Activated CD8-positive, alpha-beta memory T cell treated with anti-CD3 and anti-CD28 coated beads, Interleukin-2, amount 50 U/mL, for 24 hours (primary cell): Measurements from ENCODE around the gene GABRR3.
"Not testable (repeated sequence)": the region's sequence is repeated elsewhere in the genome, so short reads cannot be mapped to it uniquely, and the experiment has no call there.

Source experiments
- DNase-seq: peaks from one replicate; pipeline ENCODE4 v3.0.0-alpha.2; 2020; ENCODE audit errors: extremely low read depth

GABRR3 gene

DNA sequence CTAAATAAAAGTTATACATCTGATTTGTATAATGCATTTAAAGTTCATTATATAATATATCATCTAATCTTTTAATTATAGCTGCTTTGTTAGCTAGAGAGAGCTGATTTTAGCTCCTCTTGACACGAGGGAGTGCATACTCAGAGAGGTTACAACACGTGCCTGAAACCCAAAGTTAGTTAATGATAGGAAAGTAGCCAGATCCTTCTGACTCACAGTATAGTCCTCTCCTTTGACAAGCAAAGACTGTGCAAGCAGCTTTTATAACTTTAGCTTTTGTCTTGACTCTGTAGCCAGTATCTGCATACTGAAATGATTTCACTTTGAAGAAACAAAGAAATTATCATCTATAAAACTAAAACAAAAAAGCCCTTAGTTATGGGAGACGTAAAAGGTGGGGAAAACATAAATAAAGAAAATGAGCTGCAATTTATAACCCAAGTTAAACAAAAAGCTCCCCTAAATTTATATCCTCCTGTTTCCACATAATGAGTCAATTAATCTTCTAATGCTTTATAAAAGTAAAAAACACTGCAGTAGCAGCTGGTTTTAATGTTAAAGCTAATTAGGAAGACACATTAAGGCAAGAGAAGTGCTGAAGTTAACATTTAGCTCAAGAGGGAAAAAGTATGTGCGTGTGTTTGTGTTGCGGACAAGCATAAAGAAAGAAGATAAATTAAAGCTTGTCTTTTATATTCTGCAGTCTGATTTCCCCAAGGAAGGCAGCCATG lies 13.1 kb downstream of the GABRR3 start:
- no peak for DNase-seq

DNA sequence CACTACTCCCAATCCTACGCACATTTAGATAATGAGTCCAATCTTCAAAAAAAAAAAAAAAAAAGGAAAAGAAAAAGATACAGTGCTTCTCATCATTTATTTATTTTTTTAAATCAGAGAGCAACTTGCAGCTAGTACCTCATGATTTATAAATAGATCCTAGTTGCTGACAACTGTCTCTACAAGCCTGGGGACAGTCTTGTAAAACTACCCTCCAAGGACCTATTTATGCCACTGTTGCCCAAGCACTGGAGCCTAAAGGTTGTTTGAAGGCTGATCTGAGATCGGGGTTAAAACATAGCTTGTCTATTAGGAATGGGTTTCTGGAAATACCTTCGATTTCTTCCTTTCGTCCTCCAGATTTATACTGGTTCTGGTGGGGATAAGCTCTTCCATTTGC lies 14.7 kb downstream of the GABRR3 start:
- DNase-seq: no peak

DNA sequence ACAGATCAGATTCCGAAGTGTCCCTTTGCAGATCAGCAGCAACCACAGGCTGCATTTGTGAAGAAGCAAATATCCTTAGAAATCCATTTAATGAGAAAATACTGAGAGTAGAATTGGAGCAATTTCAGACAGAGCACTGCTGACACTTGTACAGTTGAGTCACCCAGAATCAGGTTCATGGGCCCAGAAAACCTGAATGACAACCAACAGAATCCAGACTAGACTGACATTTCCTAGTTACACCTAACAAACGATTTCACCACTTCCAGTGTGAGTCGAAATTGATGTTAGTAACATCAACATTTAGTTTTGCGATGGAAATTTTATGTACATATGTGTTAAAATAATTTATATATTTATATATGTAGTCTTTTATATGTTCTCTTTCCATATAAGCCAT lies 16.8 kb downstream of the GABRR3 start:
- DNase-seq: no peak

DNA sequence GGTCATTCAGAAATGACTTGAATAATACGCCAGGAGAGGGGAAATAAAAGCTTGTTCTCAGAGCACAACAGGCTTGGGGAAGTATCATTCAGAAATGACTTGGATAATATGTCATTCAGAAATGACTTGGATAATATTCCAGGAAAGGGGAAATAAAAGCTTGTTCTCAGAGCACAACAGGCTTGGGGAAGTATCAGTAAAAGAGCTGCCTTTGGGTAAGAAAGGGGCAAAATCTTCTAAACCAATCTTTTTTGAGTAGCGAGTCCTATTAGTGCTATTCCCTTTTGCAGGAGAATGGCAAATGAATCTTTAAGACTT lies 20.9 kb downstream of the GABRR3 start:
- no peak for DNase-seq

DNA sequence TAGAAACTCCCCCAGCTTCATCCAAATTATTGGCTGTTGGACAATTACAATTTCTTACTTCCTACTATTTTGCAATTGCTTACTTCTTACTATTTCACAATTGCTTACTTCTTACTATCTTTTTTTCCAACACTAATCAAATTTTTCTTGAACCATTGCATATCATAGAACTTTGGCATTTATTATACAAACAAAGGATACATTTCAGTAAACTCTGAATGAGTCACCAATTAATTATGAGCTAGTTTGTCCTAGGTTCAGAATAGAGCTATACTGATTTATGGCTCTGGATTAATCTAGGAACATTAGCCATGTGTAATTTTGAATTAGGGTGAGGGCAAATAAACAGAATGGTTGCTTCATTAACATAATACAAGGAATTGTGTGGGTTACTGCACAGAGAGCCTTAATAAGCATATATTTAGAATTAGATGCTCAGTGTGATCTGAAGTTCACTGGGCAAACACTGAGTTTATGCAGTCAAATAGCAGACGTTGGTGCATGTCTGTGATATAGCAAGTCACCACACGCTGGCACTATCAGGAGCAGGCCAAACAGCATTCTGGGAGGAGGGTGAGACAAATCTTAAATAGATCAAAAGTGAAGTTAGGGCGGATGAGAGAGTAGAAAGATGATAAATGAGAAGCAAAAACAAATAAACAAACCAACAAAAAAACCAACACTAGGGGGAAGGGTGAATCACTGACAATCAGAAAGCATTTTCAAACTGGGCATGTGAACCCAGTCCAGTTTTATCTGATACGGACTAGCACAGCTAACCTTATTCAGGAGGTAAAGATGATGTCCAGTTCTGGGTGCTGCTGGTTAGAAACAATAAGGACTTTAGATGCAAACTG lies 21.5 kb downstream of the GABRR3 start:
- DNase-seq: no peak

DNA sequence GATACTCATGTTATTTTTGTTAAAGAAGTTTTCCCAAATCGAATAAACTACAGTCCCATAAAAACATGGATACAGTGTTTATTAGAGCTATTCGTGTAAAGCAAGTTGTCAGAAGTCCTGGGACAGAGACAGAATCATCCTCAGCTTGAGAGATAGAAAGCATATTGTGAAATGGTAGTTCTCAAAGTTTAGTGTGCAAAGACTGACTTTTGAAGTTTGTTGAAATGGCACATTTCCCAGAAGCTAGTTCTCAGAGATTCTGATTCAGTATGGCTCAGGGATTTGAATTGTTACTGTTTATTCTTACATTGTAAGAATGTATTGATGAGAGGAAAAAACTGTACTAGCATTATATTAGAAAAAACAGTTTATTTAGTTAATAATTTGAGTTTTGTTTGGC lies 22.1 kb downstream of the GABRR3 start:
- no peak for DNase-seq

DNA sequence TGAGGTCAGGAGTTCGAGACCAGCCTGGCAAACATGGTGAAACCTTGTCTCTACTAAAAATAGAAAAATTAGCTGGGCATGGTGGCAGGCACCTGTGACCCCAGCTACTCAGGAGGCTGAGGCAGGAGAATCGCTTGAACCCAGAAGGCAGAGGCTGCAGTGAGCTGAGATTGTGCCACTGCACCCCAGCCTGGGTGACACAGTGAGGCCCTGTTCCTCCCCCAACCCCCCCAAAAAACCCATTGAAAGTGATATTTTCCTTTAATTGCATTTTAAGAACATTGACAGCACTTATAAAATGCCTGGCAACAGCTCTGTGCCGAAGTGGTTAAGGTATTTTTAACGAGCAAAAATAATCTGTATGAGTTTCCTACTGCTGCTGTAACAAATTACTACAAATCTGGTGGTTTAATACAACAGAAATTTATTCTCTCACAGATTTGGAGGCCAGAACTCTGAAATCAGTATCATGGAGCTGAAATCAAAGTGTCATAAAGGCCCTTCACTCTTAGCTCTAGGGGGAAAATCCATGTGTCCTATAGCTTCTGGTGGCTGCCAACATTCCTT lies 24.1 kb downstream of the GABRR3 start:
- DNase-seq: not testable (repeated sequence)

DNA sequence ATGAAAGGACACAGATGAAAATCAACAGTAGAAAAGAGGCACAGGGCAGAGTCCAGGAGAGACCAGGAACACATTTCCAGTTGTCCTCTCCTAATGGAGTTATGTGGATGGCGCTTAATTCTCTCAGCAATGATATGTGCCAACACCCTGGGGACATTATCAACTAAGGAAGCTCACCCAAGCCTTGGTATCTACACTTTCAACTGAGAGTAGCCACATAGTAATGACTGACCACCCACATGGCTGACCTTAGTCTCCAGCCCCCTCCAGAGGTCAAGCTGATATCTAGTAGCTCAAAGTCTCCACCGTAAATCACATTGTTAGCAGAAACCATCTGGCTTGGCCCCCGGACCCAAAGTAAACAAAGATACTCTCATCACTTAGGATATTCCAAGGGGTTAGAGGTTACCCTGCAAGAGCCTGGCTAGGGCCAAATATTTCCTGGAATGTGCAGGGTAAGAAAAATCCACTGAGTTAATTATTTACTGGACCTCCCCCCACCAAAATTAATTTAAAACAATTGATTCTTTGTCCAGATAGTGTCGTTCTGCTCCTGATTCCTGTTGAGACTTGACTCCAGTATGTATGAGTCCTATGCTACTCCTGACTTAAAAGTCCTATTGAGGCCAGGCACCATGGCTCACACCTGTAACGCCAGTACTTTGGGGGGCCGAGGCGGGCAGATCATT lies 24.8 kb downstream of the GABRR3 start:
- no peak for DNase-seq

DNA sequence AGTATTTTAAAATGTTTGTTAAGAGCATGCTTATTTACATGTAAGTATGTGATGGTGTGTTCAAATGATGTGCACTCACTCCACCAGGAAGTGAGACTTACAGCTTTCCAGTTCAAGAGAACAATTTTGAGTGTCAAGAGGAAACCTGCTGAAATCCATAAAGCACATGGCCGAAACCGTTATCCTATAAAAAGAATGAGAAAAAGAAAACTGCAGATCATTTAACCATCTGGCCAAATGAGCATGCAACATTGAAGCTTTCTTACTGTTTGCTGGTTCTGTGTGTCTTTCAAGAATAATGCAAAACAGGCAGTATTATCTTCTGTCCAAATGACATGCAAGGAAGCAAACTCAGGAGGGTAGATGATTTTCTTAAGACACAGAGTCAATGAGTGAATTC lies 26.3 kb downstream of the GABRR3 start:
- DNase-seq: no peak

DNA sequence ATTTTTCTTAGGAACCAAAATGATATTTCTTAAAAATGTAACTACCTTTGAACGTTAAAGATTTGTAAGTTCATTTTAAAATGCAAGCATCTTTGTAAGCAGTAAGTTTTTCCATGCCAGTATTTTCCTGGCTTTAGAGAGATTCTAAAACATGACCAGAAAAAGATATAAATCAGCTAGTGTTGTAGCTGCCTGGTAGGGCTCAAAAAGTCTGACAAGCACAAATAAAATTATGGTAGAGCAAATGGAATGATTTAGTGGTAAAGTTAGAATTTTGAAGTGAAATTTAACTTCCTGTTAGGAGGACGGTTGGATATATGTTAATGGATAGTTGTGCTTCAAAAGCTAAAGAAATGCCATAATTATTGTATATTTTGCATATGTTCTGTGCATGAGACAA lies 29.7 kb downstream of the GABRR3 start:
- no peak for DNase-seq

DNA sequence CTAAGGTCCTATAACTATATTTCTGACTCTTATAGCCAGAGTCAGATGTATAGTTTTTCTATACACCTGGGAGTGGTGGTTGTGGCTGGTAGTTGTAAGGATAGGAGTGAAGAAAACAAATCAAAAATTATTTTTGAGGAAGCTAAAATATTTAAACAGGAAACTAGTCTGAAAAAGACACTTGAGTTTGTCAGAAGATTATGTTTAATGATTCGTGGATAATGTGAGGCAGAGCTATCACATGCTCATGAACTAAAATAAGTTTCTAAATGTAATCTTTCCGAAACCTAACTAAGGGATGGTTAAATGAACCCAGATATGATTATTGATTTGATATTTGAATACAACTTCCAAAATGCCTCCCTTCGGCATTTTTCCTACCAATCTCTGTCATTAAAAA lies 30.4 kb downstream of the GABRR3 start:
- DNase-seq: no peak

DNA sequence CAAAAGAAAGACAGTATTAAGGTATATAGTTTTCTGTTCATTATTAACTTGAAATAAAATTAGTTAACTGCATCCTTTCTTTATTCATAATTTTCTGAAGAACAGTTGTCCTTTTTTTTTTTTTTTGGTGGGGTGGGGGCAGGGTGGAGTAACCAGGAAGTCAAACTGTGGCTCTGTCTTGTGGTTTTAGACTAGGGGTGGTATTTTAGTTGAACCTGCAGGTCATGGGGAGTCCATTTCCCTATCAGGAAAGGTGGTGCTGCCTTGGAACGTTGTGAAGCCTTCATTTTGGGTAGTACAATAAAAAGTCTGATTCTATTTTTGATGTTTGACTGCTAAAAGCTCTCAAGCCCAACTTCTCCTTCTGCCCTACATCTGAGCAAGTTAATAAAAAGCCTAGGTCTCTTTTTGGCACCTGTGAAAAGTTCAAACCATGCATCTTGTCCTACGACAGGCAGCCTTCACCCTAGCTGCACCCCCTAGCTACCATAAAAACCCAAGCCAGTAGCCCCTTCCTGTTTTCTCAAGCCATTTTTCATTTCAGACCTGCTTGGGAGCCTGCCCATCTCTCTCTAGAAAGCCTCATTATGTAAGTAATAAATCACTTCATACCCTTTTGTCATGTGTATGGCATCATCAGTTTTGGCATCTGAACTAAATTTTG lies 31.7 kb downstream of the GABRR3 start:
- DNase-seq: no peak

DNA sequence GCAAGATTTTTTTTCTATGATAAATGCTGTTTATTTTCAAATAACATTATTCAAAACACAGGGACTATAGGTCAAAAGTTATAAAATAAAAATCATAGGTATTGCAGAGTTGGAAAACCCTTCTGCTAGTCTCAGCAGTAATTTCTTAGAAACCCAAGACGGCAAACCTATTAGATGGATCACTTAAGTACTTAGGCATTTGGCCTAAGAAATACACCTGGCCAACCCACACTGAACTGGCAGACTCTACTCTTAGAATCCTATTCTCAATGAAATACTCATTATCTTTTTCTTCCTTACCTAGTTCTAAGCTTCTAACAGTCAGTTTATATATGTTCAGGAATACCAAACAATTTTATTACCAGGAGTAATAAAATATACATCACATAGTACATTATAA lies 32.4 kb downstream of the GABRR3 start:
- DNase-seq: no peak

DNA sequence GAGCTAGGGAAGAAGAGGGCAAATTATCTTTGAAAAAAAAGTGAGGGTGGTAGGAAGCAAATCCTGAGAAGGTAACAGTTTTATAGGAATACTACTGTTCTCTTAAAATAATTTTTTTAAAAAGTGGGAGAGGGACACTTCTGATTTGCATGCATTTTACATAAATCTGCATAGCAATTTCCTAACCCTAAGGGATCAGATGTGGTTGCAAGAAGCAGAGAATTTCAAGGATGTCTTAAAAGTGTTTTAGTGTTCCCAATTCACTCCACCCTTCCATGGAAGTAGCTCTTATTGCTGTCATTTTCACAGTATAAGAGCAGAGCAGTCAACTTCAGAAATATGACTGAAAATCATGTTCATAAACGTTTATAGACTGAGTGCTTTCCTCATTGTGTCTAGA lies 35.1 kb downstream of the GABRR3 start:
- no peak for DNase-seq

DNA sequence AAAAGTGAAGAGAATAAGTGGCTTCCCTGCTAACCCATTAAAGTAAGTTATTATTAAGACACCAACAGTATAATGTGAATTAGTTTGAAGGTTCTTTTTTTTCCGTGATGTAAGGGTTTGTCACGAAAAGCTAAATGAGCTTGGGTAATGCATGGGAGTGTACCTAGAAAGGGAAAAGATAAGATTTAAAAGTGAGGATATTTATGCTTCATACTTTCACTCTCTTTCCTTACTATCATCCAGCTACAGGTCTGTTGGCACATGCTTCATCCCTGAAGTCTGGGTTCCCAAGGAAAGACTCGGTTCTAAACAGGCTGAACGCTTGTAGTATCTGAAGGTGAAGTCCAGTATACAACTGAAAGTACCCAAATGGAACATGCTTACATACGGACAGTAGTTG lies 36.0 kb downstream of the GABRR3 start:
- no peak for DNase-seq

DNA sequence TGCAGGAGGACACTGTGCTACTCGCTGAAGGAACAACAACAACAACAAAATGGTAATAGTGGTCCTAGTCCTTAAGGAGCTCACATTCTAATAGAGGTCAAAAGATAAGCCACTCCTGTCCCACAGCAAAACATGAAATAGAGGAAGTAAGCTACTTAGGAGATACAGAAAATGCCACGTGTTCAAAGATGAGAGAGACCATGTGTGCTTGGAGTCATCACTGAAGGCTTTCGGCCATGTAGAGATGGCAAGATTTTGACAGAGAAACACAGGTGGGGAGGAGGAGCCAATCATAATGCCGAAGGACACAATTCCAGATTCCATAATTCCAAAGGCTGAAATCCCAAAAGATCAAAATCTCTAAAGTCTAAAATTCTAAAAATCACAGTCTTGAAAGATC lies 38.1 kb downstream of the GABRR3 start:
- no peak for DNase-seq

DNA sequence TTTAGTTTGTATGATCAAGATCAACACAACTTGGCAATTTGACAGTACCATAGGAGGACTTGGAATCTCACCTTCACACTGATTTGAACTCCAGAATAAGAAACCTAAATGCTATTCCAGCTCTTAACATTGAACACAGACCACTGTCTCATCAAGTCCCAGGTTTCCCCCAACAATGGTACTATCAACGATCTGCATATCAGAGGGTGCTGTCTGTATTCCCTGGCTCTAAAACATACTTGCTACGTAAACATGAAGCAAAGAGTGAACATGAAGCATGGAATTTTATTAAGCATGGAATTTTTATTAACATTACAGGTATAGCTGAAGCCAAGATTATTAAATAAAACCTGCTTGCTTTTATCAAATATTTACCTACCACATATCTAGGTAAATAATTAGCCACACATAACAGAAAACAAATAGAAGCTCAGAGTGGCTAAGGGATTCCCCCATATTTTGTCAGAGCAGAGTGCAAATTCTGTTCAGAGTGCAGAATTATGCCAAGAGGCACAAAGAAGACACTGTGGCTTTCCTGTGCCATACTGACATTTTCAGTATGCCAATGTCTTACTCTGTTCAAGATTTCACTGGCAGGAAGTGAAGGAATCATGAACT lies 40.7 kb downstream of the GABRR3 start:
- no peak for DNase-seq

DNA sequence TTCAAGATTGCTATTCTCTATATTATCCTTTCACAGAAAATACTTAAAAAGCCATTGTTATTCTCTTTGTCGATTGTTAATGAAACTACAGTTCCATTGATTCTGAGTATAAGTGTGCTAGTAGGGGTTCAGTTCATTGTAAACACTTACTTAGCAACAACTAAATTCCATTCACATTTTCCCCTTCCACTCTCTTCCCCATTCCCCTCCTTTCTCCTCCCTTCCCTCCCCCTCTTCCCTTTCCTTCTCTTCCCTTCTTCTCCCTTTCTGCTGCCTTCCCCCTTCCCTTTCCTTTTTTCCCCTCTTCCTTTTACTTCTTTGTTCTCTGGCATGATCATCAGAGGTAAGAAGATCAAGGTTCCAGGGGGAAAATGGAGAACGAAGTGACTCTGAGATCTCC lies 41.6 kb downstream of the GABRR3 start:
- DNase-seq: no peak

DNA sequence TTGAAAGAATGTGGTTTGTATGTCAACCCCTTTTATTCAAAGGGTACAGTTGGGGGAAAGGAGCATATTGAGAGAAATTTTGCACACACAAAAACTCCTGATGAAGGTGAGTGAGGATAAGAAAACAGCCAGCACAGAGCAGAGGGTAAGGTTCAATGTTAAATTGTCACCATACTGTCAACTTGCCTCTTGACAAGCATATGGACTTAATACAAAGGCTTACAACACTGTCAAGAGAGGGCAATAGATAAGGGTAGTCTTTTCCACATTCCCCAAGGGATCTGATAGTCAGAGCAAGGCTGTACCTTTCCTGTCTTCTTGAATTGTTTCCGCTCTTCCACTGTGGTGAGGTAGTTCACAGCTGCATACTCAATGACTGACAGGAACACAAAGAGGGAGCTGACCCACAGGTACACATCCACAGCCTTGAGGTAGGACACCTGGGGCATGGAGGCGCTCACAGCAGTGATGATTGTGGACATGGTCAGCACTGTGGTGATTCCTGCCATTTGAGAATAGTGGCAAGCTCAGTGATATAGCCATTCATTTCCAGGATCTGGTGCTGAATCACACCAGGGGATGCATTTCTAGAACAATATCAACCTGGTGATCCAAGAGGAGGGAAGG lies 42.5 kb downstream of the GABRR3 start:
- DNase-seq: no peak

DNA sequence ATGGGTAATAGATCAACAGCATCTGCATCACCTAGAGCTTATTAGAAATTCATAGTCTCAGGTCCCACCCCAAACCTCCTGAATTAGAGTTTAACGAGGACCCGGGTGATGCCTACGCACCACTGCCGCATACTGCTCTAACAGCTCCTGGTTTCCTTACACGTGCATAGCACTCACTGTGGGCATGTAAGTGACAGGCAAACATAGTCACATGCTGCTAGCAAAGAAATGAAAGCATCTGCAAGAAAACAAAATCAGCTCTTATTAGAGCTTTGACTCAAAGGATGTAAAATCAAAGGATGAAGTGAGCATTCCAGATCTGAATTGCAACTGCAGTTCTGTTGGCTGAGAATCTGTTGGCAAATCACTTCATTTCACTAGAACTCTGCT lies 43.8 kb downstream of the GABRR3 start:
- DNase-seq: no peak

DNA sequence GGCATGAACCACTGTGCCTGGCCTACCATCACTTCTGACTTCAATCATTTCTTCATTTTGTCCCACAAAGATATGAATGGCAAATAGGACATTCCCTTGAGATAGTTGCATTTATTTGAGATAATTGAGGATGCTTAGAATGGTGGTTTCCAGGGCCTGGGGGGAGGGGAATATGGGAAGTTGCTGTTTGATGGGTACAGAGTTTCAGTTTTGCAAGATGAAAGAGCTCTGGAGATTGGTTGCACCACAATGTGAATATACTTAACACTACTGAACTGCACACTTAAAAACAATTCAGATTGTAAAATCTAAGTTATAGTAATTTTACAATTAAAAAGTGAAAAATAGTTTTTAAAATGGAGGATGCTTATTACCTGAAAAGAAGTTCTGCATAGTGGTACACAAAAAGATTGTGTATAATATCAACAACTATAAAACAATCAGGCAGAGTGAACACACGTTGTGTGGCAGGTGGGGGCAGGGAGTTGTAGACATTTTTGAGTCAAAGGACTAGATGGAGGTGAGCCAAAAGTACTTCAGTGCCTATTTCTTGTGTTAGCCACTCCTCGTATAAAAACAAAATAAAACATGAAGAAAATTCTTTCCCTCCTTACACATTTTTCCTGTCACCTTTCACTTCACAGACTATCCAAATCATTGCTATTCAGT lies 44.4 kb downstream of the GABRR3 start:
- no peak for DNase-seq
